ENCODE results near the gene PDE11A.

- TF ChIP-seq CTCF (IDR thresholded peaks at IDR 0.05 in 8 of 11, conservative IDR thresholded peaks at IDR 0.05 in 3 of 11) (no peak), POLR2A (IDR thresholded peaks at IDR 0.05) (no peak)
These were observed 390.6 kb downstream of the PDE11A start for GRCh38 chr2:177682006-177682405.
